PFSK-1 (cell line): ENCODE results near the gene HRK.

Experiments
- FOXP2 ChIP-seq: optimal IDR thresholded peaks from 2 replicates; pipeline ENCODE3; 2011; ENCODE audit warnings: borderline replicate concordance, control low read depth, inconsistent platforms; ENCODE audit not compliant: insufficient read depth; ENCODE audit errors: extremely low read length, extremely low read depth
- POLR2AphosphoS5 ChIP-seq: IDR thresholded peaks from 2 replicates; pipeline ENCODE4 v1.6.1; 2012; ENCODE audit warnings: low read depth, mild to moderate bottlenecking, control low read depth, low read length, moderate library complexity
- SIN3A ChIP-seq: IDR thresholded peaks from 2 replicates; pipeline ENCODE4 v1.6.1; 2012; ENCODE audit warnings: mild to moderate bottlenecking, low read length, moderate library complexity, borderline replicate concordance; ENCODE audit not compliant: insufficient read depth
- TAF1 ChIP-seq: IDR thresholded peaks from 2 replicates; pipeline ENCODE4 v1.6.1; 2012; ENCODE audit warnings: low read length, control low read depth, borderline replicate concordance; ENCODE audit not compliant: insufficient read depth
- TF ChIP-seq, protein P1 (sequence below), 2 experiments: IDR thresholded peaks; 2 replicates each; pipeline versions ENCODE4 v1.6.1 to v1.8.0; 2011 to 2012; ENCODE audit warnings: low read depth in 2 of 2, low read length in 2 of 2, control low read depth in 1 of 2, inconsistent platforms in 1 of 2, mild to moderate bottlenecking in 1 of 2, moderate library complexity in 1 of 2; ENCODE audit not compliant: insufficient read depth in 1 of 2

HRK gene

DNA sequence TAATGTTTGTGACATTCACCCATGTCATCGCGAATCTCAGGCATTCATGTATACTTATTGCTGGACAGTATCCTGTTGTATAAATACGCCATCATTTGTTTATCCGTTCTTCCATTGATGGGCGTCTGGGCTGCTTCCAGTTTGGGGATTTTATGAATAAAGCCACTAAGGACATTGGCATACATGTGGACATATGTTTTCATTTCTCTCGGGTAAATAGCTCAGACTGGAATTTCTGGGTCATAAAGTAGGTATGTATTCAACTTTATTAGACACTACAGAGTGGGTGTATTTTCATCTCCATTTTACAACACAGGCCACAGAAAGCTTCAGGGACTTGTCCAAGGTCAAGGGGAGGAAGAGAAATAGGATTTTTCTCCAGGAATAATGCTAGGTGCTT is 48.9 kb downstream of the HRK start:
- TF ChIP-seq SIN3A (no peak), POLR2AphosphoS5 (no peak), TAF1 (no peak), FOXP2 (no peak)
- TF ChIP-seq, protein P1, sequence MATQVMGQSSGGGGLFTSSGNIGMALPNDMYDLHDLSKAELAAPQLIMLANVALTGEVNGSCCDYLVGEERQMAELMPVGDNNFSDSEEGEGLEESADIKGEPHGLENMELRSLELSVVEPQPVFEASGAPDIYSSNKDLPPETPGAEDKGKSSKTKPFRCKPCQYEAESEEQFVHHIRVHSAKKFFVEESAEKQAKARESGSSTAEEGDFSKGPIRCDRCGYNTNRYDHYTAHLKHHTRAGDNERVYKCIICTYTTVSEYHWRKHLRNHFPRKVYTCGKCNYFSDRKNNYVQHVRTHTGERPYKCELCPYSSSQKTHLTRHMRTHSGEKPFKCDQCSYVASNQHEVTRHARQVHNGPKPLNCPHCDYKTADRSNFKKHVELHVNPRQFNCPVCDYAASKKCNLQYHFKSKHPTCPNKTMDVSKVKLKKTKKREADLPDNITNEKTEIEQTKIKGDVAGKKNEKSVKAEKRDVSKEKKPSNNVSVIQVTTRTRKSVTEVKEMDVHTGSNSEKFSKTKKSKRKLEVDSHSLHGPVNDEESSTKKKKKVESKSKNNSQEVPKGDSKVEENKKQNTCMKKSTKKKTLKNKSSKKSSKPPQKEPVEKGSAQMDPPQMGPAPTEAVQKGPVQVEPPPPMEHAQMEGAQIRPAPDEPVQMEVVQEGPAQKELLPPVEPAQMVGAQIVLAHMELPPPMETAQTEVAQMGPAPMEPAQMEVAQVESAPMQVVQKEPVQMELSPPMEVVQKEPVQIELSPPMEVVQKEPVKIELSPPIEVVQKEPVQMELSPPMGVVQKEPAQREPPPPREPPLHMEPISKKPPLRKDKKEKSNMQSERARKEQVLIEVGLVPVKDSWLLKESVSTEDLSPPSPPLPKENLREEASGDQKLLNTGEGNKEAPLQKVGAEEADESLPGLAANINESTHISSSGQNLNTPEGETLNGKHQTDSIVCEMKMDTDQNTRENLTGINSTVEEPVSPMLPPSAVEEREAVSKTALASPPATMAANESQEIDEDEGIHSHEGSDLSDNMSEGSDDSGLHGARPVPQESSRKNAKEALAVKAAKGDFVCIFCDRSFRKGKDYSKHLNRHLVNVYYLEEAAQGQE (IDR thresholded peaks at IDR 0.05; ENCODE audit: insufficient read depth in 1 of 2, low read depth in 2 of 2, low read length in 2 of 2) = no peak

DNA sequence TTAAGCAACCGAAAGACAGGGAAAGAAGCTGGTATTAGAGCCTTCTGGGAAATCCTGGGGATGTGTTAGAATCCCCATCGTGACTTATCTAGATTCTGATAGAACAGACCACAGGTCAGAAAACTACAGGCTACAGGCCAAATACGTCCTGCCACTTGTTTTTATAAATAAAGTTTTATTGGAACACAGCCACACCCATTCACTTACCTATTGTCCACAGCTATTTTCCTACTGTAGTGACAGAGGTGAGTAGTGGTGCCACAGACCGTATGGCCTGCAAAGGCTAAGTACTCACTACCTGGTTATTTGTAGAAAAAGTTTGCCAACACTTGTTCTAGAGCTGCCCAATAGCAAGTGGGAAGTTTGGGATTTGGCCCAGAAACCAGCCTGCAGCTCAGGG is 53.8 kb downstream of the HRK start:
- TF ChIP-seq FOXP2 (no peak), SIN3A (no peak), TAF1 (no peak), POLR2AphosphoS5 (no peak)
- TF ChIP-seq, protein P1 (IDR thresholded peaks at IDR 0.05; ENCODE audit: insufficient read depth in 1 of 2, low read depth in 2 of 2, low read length in 2 of 2) = no peak

DNA sequence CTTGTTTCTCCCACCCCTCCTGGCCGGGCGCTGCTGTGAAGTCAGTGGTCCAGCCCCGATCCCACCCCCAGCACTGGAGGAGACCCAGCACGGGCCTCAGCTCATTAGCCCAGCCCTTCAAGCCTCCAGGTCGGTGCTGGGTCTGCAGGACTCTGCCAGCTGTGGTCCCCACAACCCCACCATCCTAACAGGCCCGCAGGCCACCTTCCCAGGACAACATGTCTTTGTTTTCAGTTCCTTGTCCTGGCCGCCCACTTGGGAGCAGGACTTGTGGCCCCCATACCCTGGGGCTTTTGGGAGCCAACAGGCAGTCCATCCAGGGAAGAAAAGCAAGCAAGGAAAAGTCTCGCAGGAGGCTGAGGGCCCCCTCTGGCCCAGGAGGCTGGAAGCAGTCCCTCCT is 60.0 kb downstream of the HRK start:
- TF ChIP-seq FOXP2 (no peak), SIN3A (no peak), POLR2AphosphoS5 (no peak), TAF1 (no peak)
- TF ChIP-seq, protein P1 (IDR thresholded peaks at IDR 0.05; ENCODE audit: insufficient read depth in 1 of 2, low read depth in 2 of 2, low read length in 2 of 2) = no peak

DNA sequence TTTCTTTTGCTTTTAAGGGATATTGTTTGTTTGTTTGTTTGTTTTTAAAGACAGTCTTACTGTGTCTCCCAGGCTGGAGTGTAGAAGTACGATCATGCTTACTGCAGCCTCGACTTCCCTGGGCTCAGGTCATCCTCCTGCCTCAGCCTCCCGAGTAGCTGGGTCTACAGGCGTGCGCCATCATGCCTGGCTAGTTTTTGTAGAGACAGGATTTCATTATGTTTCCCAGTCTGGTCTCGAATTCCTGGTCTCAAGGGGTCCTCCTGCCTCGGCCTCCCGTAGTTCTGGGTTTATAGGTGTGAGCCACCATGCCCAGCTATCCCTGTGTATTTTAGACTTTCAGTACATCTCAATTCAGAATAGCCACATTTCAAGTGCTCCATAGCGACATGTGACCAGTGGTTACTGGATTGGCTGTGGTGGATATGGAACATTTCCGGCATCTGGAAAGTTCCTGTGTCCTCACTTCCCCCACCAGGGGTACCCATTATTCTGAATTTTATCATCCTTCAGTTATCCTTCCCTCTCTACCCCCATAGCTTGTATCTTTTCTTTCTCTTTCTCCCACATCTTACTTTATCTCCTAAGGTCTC is 61.1 kb downstream of the HRK start:
- TF ChIP-seq FOXP2 (no peak), POLR2AphosphoS5 (no peak), SIN3A (no peak), TAF1 (no peak)
- TF ChIP-seq, protein P1 (IDR thresholded peaks at IDR 0.05; ENCODE audit: insufficient read depth in 1 of 2, low read depth in 2 of 2, low read length in 2 of 2) = no peak

DNA sequence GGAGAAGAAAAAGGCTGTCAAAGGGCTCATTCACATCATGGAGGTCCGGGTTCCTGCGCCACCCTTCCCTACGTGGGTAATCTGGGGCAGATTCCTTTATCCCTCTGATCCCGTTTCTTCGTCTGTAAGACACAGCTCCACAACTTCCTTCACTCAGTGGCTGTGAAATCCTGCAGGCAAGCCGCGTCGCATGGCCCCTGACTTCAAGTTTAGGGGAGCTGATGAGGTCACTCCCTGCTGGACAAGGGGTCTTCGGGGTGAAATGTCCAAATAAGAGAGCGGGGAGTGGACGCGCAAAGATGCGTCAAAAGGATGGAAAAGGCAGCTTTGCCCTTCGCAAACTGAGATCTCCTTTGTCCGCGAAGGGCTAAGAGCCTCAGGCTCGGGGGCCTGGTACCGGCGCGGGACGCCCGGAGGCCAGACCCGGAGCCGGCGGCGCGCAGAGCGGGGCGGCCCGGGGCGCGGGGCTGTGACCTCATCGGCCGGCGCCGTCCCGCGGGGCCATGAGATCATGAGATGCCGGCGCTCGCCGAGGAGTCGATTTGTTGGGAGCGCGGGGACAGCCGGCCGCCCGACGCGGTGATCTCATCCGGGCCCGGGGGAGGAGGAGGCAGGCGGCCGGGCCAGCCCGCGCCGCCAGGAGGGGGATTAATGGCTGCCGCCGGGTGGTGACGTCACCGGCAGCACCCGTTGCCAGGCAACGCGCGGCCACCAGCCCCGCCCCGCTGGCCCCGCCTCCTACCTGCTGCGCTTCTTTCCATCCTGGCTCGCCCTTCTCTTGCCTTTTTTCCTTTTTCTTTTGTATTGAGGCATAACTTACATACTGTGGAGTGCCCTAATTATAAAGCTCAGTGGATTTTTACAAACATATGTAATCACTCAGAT is 62.1 kb downstream of the HRK start:
- TF ChIP-seq SIN3A = peak; percentile 46; the same call in 1 of the 2 replicates
- TF ChIP-seq TAF1 = peak; percentile 63; the same call in 1 of the 2 replicates
- peak; percentile 62; the same call in 1 of the 2 replicates for TF ChIP-seq POLR2AphosphoS5
- TF ChIP-seq, protein P1 (IDR thresholded peaks at IDR 0.05; ENCODE audit: insufficient read depth in 1 of 2, low read depth in 2 of 2, low read length in 2 of 2) = peak in 1 of 2 experiments; percentile 32; a peak in 1 of 4 replicates
- TF ChIP-seq FOXP2 = peak; percentile 40
